ENCODE data around the gene NLRC5. TPM values are rescaled to one million over a fixed set of nuclear protein-coding genes. Genes with fewer than 3 reads are reported as not detected.
"Not testable (repeated sequence)": the region's sequence is repeated elsewhere in the genome, so short reads cannot be mapped to it uniquely, and the experiment has no call there.

NLRC5 gene
- total RNA-seq, 1 donor from 2014 or later, result 33.2 TPM

DNA sequence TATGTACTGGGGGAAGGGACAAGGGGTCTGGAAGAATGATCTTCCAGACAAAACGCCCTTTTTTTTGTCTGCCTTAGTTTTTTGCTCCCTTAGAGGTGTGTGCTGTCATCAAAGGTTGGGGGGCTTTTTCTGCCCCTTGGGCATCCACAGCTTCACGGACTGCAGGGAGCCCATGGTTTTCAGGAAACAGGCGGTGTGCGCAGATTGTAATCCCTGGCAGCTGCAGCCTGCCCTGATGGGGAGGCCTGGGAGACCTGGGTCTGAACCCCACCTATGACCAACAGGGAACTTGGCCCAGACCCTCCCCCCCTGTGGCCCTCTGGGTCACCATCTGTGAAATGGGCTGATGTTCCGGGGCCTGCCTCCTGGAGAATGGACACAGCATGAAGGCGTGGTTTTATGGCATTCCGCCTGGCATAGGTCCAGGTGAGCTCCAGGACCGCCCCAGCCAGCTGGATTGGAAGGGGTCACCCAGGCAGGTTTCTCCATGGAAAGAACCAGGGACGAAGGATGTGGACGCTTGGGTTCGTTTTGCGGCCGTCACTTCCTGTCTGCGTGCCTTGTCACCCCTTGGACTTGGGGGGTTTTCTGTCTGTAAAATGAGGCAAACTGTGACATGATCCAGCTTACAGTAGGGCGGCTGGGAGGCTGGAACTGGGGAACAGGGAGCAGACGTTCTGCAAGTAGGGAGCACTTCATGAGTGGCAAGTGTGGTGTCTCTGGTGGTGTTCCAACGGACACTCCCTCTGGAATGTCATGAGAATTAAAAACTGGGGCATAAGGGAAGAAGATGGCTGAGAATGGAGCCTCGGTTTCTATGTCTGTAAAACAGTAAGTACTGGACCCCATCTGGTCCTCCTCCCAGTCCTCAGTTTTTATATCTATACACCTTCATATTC is 104.6 kb downstream of the NLRC5 start:
- DNase-seq (ENCODE audit: extremely low read depth, low read depth, low spot score), result no peak

DNA sequence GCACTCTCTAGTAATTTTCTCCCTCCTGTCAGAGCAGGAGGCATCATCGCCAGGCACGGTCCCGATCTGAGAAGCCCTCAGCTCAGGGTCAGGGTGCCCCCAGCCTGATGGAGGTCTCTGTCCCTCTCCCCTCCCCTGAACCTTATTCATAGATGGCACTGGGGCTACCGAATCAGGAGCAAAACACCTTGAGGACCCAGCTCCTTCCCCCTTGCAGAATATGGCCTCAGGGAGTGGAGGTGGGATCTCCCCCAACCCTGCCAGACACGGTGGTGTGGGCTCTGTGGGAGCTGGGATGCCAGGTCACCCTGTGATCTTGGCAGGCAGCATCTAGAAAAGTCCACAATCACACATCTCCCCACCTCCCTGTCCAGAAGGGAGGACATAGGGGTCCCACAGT is 105.6 kb downstream of the NLRC5 start:
- DNase-seq (ENCODE audit: extremely low read depth, low read depth, low spot score), result no peak

DNA sequence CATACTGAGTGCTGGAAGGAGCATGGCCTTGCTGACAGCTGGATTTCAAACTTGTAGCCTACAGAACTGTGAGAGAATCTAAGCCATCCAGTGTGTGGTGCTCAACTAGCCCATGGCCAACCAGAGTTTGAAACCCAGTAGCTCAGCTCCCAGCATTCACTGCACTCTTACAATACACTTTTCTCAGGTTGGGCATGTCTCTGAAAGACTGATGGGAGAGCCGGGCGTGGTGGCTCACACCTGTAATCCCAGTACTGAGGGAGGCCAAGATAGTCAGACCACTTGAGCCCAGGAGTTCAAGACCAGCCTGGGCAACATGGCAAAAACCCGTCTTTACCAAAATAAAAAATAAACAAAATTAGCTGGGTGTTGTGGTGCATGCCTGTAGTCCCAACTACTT is 106.8 kb downstream of the NLRC5 start:
- no peak for DNase-seq (ENCODE audit: extremely low read depth, low read depth, low spot score)

DNA sequence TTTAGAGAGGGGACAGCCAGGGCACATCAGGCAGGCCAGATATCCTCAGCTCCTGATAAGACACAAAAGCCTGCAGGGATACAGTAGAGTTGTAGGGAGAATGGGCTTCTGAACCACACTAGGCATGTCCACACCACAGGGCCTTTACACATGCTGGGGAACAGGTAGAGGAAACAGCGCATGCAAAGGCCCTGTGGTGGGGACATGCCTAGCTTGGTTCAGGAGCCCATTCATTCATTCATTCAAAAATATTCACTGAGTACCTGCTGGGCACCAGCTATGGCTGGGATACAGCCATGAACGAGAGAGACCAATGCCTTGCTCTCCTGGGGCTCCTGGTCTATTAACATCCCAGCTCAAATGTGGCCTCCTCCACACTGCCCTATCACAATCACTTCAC is 107.4 kb downstream of the NLRC5 start:
- no peak for DNase-seq (ENCODE audit: extremely low read depth, low read depth, low spot score)

DNA sequence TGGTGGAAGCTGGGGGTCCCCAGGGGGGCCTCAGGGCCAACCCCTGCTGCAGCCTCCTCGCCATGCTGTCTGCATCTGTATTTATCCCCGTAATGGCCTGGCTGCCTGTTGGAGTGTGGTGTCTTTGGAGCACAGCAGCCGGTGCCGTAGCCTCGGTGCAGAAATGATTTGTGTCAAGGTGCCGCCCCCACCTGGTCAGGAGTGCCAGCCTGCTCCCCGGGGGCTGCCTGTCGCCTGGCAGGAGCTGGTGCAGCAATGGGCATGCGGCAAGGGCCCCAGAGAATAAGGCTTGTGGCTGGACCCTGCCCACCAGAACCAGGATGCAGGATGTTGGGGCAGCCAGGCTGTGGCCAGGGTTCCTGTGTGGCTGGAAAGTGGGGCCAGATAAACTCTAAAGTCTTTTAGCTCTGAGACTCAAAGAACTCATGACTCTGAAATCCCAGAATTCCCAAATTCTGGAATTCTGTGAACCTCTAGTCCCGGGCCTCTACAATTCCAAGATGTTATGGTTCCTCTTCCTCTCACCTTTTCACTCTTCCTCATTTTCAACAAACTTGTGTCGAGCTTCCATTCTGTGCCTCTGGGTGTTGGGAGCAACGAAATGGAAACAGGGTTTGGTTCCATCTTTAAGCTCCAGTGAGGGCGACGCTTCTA is 109.0 kb downstream of the NLRC5 start:
- no peak for DNase-seq (ENCODE audit: extremely low read depth, low read depth, low spot score)

DNA sequence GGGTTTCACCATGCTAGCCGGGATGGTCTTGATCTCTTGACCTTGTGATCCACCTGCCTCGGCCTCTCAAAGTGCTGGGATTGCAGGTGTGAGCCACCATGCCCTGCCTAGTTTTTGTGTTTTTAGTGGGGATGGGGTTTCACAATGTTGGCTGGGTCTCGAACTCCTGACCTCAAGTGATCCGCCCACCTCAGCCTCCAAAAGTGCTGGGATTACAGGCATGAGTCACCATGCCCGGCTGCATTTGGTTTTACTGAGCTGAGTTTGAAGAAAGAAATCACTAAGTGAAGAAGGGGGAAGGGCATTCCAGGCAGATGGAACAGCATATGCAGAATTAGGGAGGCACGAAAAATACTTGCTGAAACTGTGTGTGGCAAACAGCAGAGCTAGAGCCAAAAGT is 110.6 kb downstream of the NLRC5 start:
- DNase-seq (ENCODE audit: extremely low read depth, low read depth, low spot score), result not testable (repeated sequence)

DNA sequence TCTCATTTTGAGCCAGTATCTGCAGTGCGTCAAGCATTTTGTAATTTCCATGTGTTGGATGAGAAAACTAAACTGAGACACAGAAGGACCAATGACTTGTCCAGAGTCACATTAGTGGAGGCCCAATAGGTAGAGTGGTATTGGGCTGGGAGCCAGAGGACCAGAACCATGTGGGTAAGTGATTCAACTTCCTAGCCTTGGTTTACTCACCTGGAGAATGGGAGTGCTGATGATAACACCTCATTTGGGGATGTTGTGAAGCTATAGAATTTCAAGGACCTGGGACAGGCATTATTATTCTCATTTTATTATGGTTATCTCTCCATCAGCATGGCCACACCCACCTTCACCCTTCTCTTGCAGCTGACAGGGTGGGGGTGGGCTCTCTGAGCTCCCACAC is 111.1 kb downstream of the NLRC5 start:
- no peak for DNase-seq (ENCODE audit: extremely low read depth, low read depth, low spot score)

DNA sequence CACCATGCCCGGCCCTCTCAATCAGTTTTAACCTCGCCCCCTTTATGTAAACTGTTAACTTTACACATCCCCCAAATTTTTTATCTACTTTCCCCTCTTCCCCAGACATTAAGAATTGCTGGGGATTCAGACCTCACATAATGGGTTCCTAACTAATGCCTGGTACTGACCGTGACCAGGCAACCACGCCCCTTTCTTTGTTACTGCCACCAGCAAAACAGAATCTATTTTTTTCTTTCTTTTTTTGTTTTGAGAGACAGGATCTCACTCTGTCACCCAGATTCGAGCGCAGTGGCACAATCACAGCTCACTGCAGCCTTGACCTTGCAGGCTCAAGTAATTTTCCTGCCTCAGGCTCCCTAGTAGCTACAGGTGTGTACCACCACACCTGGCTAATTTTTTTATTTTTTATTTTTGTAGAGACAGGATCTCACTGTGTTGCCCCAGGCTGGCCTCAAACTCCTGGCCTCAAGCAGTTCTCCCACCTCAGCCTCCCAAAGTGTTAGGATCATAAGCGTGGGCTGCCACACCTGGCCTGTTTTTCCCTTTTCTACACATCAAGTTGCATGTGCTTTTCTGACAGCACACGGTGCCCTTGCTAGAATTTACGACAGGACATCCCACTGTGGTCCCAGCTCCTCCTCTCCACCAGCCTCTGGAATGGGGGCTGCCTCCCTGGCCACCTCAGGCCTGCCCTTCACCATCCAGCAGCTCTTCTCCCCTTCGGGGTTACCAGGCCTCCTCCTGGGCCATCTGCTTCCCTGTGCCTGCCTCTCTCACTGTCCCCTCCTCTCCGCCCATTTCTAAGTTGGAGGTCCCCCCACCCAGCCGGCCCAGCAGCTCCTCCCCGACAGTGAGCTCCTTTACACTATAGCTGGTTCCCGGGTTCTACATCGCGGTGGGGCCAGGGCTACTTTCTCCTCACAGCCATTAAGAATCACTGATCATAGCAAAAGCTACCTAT is 113.8 kb downstream of the NLRC5 start:
- DNase-seq (ENCODE audit: extremely low read depth, low read depth, low spot score), result no peak

DNA sequence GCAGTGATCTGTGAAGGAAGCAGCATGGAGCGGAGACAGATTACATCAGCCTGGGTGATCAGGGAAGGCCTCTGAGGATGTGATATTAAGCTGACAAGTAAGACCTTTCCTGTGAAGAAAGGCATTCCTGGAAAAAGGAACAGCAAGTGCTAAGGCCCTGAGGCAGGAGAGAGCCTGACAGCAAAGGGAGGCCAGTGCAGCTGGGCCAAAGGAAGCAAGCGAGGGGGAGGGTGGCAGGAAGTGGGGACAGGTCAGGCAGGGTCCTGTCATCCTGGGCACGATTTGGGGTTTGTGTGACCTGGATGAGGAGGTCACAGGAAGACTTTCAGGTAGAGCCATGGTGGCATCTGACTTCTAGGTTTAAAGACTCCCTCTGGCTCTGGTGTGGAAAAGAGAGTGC is 115.3 kb downstream of the NLRC5 start:
- no peak for DNase-seq (ENCODE audit: extremely low read depth, low read depth, low spot score)

DNA sequence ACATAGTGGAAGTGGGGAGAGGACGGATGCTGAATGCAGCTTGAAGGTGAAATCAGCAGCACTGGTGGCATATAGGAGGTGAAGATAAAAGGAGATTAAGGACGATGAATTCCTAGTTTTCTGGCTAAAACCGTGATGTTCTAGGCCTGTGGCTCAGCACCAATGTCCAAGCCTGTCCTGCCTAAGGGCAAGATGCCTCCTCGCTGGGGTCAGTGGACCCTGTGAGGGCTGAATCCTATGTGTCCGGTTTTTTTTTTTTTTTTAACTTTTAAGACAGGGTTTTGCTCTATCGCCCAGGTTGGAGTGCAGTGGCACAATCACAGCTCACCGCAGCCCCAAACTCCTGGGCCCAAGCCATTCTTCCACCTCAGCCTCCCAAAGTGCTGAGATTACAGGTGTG is 115.8 kb downstream of the NLRC5 start:
- DNase-seq (ENCODE audit: extremely low read depth, low read depth, low spot score), result no peak

DNA sequence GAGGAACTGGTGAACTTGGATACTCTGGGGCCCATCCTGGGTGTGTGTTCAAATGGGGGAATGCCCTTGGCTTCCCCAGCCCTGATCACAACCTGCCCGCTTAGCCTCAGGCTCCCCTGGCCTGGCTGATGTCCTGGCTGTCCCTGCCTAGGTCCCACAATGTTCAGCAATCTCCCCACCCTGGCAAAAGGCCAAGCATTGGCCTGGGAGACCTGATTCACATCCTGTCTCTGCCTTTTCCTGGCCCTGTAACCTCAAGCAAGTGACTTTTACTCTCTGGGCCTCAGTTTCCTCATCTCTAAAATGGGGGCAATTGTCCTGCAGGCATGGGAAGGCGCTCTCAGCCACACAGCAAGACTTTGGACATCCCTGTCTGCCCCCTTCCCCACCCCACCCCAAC is 117.4 kb downstream of the NLRC5 start:
- DNase-seq (ENCODE audit: extremely low read depth, low read depth, low spot score), result no peak

DNA sequence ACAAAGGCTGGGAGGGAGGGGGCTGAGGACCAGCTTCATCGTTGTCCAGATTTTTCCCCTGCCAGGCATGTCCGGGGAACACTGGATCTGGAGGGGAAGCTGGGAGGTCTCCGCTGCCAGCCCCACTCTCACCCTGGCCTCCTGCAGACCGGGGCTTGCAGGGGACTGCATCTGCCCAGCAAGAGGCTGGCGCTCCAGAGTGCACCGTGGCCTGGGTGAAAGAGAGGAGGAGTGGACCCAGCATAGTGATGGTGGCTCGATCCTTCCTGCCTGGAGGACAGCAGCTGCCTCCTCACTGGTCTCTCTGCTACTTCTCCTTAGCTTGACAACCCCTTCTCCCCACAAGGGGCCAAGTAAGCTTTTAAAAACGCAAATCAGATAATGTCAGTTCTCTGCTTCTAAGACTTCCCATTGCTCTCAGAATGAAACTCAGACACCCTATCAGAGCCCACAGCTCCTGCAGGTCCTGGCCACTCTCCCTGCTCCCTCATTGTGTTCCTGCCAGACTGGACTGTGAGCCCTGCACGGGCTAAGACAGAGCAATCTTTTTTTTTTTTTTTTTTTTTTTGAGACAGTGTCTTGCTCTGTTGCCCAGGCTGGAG is 118.1 kb downstream of the NLRC5 start:
- no peak for DNase-seq (ENCODE audit: extremely low read depth, low read depth, low spot score)

DNA sequence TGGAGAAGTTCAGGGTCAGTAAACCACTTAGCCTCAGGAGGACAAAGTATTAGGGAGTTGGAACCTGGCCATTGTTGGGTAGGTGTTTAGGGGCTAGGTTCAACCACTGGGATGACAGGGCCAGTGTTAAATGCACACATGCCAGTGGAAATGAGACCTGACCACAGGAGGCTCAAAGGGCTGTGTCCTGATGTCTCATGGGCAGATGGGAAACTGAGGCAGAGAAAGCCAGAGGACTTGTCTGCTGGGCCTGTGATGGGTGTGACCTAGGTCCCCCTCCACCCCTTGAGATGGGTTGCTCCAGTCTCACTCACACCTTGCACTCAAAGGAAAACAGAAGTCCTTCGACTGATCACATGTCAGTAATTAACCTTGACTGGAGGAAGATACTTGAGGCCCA is 119.1 kb downstream of the NLRC5 start:
- DNase-seq (ENCODE audit: extremely low read depth, low read depth, low spot score), result no peak

DNA sequence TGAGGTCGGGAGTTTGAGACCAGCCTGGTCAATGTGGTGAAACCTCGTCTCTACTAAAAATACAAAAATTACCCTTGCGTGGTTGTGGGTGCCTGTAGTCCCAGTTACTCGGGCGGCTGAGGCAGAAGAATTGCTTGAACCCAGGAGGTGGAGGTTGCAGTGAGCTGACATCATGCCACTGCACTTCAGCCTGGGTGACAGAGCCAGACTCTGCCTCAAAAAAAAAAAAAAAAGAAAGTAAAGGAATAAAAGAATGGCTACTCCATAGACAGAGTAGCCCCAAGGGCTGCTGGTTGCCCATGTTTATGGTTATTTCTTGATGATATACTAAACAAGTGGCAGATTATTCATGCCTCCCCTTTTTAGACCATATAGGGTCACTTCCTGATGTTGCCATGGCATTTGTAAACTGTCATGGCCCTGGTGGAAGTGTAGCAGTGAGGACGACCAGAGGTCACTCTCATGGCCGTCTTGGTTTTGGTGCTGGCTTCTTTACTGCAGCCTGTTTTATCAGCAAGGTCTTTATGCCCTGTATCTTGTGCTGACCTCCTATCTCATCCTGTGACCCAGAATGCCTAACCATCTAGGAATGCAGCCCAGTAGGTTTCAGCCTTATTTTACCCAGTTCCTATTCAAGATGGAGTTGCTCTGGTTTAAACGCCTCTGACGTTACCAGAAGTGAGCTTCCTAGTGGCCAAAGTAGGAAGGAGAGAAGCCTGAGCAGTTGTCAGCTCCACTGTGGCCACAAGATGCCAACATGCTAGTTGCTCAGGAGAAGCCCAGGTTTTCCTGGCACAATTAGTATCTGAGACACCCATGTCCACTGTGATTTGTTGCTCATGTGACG is 120.1 kb downstream of the NLRC5 start:
- not testable (repeated sequence) for DNase-seq (ENCODE audit: extremely low read depth, low read depth, low spot score)

DNA sequence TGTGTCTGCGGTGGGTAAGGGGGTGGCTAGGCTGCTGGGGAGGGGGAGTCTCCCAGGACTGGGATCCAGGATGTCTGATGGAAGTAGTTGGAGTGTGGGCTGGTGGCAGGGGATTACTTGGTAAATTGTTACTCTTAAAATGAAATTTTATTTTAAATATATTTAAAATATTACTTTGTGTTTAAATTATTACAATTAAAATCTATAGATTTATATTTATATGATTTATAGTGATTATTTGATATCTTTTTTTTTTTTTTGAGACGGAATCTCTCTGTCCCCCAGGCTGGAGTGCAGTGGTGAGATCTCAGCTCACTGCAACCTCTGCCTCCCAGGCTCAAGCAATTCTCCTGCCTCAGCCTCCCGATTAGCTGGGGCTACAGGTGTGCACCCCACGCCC is 121.6 kb downstream of the NLRC5 start:
- no peak for DNase-seq (ENCODE audit: extremely low read depth, low read depth, low spot score)

DNA sequence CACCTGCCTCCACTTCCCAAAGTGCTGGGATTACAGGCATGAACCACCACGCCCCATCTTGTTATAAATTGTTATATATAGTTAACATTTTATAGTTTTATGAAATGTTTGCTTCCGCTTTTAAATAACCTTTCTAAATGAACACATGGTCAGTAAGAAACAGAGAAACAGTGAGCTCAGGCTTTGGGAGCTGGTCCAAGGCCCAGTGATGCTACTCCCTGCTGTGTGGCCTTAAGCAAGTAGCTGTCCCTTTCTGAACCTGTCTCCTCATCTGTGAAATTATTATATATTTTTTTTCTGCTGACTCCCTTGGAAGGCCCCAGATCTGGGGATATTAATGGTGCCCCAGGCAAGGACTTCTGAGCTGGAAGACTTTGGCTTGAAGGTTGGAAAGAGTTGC is 122.1 kb downstream of the NLRC5 start:
- no peak for DNase-seq (ENCODE audit: extremely low read depth, low read depth, low spot score)

DNA sequence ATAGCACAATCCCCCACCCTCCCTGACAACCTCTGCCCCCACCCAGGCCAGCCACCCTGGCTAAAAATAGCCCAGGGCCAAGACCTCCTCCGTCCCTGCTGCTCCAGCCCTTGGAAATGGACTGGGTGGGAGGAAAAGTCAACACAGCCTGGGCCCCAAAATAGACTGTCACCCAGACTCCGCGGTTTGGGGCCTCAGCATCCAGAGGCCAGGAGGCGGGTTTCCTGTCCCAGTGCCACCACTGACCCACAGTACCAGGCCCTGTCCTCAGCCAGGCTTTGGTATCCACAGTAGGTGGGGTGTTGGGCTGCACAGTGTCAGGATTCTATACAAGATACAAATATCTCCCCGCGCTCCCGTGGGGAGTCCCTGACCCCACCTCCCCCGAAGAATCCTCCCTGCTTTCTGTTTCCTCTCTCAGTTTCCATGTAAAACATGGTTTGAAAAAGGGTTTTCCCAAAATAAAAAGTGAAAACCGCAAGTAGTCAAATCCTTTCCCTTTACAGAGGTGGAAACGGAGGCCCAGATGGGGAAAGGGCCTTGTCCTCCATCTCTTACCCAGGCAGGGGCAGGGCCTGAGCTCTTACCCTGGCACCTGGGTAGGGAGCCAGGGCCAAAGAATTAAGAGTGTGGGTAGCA is 123.2 kb downstream of the NLRC5 start:
- DNase-seq (ENCODE audit: extremely low read depth, low read depth, low spot score), result no peak

DNA sequence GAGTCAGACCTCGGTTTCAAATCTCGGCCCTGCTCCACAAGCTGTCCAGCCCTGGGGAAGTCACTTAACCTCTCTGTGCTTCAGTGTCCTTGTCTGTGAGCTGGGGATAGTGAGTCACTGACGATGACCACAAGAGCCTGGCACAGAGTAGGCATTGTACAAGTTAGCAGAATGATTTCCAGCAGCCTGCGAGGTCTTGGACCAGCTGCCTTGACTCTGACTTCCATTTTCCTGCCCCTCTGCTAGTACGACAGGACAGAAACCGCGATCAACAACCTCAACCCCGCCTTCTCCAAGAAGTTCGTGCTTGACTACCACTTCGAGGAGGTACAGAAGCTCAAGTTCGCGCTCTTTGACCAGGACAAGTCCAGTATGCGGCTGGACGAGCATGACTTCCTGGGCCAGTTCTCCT is 123.7 kb downstream of the NLRC5 start:
- no peak for DNase-seq (ENCODE audit: extremely low read depth, low read depth, low spot score)

DNA sequence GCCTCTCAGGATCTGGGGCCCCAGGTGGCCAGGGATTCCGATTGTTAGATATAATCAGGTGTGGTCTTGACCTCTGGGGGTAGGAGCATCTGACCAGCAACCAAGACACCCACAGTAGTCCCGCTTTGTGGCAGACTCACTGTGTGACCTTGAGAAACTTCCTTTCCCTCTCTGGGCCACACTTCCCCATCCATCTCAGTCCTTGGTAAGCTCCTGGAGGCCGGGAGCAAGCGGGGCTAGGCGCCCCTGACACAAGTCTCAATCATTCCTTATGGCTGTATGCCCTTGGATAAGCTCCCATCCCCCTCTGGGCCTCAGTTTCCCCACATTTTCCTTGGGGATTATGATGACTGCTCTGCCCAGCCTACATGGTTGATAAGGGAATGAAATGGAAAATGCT is 124.3 kb downstream of the NLRC5 start:
- no peak for DNase-seq (ENCODE audit: extremely low read depth, low read depth, low spot score)

Data from glomerular endothelial cell (primary cell).